GM23248 (cell line): Measurements from ENCODE around the gene SEMA3F.

Source experiments
- EZH2 ChIP-seq: fragments of 200-600 bp; sonication (generic); IDR thresholded peaks from 2 replicates; pipeline ENCODE4 v1.6.1; 2018; ENCODE audit warnings: antibody characterized with exemption, mild to moderate bottlenecking; ENCODE audit not compliant: insufficient read depth, poor library complexity, severe bottlenecking
- EZH2phosphoT487 ChIP-seq: fragments of 200-600 bp; sonication (generic); IDR thresholded peaks from 2 replicates; pipeline ENCODE4 v1.6.1; 2018; ENCODE audit warnings: antibody characterized with exemption, moderate library complexity, mild to moderate bottlenecking, low read depth; ENCODE audit not compliant: insufficient read depth

DNA sequence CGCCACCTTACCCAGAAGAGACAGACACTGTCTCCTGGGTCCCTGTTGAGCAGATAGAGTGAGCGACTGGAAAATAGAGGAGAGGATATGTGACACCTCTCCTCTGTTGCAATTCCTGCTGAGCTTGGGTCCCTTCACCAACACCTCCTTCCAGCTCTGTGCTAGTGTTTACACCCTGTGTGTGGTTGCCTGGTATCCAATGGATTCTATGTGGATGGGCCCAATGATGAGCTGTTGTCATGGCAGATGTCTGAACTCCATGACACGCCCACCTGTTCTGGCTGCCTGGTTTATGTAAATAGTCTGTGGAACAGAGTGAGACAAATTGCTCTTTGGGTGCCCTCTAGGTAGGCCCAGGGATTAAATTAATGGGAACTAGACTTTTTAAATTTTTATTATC, 42.7 kb upstream of the SEMA3F start:
- no peak for TF ChIP-seq EZH2
- no peak for TF ChIP-seq EZH2phosphoT487
